Neural crest cell (in vitro differentiated cells): ENCODE results near the gene TRABD2B. TPM values are rescaled to one million over a fixed set of nuclear protein-coding genes. Genes with fewer than 3 reads are reported as not detected.

Source experiments
- DNase-seq: peaks from one replicate; pipeline ENCODE4 v3.0.0; 2021; ENCODE audit warnings: low read depth, mixed read lengths, low spot score
- H3K27ac Mint-ChIP-seq: one replicate; pipeline ENCODE4 v1.8.0; 2021; ENCODE audit warnings: mild to moderate bottlenecking, mixed read lengths; ENCODE audit not compliant: unreplicated experiment
- H3K27me3 Mint-ChIP-seq: 2 replicates; pipeline ENCODE4 v1.8.0; 2021; ENCODE audit warnings: low read depth, mild to moderate bottlenecking, mixed read lengths
- H3K36me3 Mint-ChIP-seq: 2 replicates; pipeline ENCODE4 v1.8.0; 2021; ENCODE audit warnings: low read depth, mild to moderate bottlenecking, mixed read lengths
- H3K4me1 Mint-ChIP-seq: 2 replicates; pipeline ENCODE4 v1.8.0; 2021; ENCODE audit warnings: mixed read lengths
- H3K4me3 Mint-ChIP-seq: one replicate; pipeline ENCODE4 v1.8.0; 2021; ENCODE audit warnings: mild to moderate bottlenecking, mixed read lengths
- H3K9me3 Mint-ChIP-seq: 2 replicates; pipeline ENCODE4 v1.8.0; 2021; ENCODE audit warnings: mixed read lengths
- total RNA-seq: library from RNA; stranded (reverse); gene quantifications from 2 replicates; pipeline ENCODE4 v1.2.1, GENCODE V29; 2021
- TF ChIP-seq, protein P1 (sequence below): fragments of 200-600 bp; sonication (generic); conservative IDR thresholded peaks from 2 replicates; pipeline ENCODE4 v1.5.0; 2021; ENCODE audit warnings: antibody characterized with exemption, mild to moderate bottlenecking

Gene TRABD2B
- total RNA-seq, 1 donor from 2014 or later: 0.49 TPM

DNA sequence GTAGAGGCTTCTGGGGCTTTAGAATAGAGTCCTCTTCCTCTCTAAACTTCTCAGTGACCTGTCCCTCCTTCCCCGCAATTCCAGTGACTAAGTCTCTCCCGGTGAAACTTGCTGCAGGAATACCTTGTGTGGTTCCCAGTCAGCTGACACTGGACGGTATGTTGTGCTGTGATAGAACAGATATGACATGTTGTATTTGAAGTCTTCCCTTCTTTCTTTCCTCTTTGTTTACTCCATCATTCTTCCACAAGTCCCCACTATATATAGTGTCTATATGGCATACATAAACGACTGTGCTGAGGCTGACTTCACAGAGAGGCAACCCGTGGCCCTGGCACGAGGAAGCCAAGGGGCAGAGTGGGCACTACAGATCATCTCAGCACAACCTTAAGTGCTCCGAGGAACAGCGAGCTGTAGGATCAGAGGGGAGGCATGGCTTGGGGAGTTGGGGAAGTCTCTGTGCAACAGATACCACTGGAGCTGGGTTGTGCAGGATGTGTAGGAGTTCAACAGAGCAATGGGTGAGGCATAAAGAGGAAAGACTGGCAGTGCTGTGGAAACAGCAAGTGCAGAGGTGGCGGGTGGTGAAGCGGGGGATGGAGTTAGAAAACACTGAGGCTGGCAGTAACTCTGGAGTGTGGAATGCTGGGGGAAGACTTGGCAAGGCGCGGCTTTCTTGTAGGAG, 237.8 kb downstream of the TRABD2B start:
- Mint-ChIP-seq H3K27me3 (no peaks in the 10 kb centered on the region), H3K9me3 (no peaks in the 10 kb centered on the region), H3K4me3 (no peak overlapping the region), H3K4me1 (peaks cover 5% of the 10 kb centered on the region), H3K36me3 (no peaks in the 10 kb centered on the region), H3K27ac (no peak overlapping the region)
- no peak for DNase-seq
- TF ChIP-seq, protein P1, sequence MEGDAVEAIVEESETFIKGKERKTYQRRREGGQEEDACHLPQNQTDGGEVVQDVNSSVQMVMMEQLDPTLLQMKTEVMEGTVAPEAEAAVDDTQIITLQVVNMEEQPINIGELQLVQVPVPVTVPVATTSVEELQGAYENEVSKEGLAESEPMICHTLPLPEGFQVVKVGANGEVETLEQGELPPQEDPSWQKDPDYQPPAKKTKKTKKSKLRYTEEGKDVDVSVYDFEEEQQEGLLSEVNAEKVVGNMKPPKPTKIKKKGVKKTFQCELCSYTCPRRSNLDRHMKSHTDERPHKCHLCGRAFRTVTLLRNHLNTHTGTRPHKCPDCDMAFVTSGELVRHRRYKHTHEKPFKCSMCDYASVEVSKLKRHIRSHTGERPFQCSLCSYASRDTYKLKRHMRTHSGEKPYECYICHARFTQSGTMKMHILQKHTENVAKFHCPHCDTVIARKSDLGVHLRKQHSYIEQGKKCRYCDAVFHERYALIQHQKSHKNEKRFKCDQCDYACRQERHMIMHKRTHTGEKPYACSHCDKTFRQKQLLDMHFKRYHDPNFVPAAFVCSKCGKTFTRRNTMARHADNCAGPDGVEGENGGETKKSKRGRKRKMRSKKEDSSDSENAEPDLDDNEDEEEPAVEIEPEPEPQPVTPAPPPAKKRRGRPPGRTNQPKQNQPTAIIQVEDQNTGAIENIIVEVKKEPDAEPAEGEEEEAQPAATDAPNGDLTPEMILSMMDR: no peak

DNA sequence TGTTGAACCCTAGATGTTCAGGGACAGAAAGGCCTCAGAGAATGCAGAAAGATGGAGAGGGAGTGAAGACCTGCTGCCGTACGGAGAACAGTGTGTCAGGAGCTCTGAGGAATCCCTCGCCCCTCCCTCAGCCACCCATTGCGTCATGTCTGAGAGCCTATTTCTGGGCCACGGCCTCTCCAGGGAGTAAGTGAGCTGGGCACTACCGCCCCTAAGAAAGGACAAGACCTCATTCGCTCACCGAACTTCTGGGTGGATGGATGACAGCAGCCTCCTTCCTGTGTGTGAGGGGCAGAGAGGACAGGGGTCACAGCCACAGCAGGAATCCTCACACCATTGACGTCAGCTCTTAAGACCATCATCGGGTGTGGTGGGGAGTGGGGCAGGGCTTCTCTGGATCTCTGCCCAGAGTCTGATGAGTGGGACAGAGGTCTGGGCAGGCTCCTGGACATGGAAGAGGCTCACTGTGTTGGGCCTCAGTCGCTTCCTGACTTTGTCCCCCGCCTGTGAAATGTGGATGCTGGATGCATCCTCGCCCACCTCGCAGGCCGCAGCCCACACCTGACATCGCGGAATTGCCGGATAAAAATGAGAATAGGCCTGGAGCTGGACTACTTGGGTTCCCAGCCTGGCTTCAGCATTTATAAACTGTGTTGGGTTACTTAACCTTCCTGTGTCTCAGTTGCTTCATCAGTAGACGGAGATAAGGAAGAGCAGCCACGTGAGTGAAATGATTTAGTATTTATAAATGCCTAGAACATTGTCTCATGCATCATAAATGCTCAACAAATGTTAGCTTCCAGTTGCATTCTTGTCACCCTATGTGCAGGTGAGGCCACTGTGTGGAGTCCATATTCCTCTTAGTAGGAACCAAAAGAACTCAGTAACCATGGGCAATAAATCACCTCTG, 238.6 kb downstream of the TRABD2B start:
- DNase-seq: no peak

DNA sequence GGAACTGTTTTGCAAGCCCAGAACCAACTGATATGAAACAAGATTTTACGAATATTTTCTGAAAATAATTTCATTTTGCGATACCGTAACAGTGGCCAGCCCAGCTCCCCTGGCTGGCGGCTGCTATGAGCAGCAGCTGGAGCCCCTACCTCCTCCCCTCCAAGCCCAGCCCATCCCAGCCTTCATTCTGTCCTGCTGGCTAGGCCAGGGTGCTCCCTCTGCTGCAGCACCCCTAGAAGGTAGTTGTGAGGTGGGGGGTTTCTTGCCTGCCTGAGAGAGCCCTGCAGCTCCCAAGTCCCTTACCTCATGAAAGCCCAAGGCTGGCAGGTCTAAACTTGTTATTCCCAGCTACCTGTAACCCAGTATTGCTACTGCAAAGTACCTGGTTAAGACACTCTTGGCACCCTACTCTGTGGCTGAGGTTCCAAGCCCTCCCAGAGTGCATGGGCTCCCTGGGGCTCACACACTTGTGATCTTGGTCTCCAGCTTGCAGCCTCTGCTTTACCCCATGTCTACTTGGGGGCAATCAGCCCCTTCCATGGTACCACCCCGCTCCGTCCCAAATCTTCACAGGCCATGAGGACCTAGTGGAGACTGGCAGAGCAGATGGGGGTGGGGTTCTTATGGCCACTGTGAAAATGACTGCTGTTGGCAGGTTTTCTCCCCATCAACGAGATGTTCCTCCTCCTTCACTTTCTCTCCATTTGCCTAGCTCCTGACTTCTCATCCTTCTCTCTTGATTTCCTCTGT, 239.8 kb downstream of the TRABD2B start:
- Mint-ChIP-seq H3K36me3 (no peaks in the 10 kb centered on the region), H3K4me1 (peaks cover 5% of the 10 kb centered on the region), H3K27ac (no peak overlapping the region), H3K9me3 (no peaks in the 10 kb centered on the region), H3K27me3 (no peaks in the 10 kb centered on the region), H3K4me3 (no peak overlapping the region)
- TF ChIP-seq, protein P1: no peak
- DNase-seq: no peak

More for the DNA sequence above, 238.6 kb downstream of the TRABD2B start:
- no peaks in the 10 kb centered on the region for H3K27me3 Mint-ChIP-seq
- TF ChIP-seq, protein P1: no peak
- no peak overlapping the region for H3K4me3 Mint-ChIP-seq
- H3K36me3 Mint-ChIP-seq: no peaks in the 10 kb centered on the region
- H3K9me3 Mint-ChIP-seq: no peaks in the 10 kb centered on the region
- no peak overlapping the region for H3K27ac Mint-ChIP-seq
- peaks cover 5% of the 10 kb centered on the region for H3K4me1 Mint-ChIP-seq

DNA sequence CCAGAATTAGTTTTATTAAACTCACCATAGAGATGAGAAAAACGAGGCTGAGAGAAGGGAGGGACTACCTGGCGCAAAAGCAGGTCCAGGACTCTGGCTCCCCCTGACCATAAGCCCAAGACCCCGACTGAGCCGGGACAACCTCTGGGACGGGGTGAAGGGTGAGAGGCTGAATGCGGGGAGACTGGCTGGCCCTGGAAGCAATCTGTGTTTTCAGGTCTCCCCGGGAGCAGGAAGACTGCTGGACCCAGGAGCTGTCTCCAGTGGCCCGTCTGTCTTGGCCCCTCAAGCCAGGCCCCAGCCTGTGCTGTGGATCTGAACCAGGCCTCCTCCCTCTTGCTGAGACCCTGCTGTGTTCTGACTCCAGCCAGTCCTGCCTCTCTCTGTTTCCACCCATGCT, 240.8 kb downstream of the TRABD2B start:
- TF ChIP-seq, protein P1: no peak
- DNase-seq: no peak
- H3K36me3 Mint-ChIP-seq: no peaks in the 10 kb centered on the region
- no peak overlapping the region for H3K27ac Mint-ChIP-seq
- H3K4me1 Mint-ChIP-seq: no peaks in the 10 kb centered on the region
- no peaks in the 10 kb centered on the region for H3K27me3 Mint-ChIP-seq
- H3K9me3 Mint-ChIP-seq: no peaks in the 10 kb centered on the region
- no peak overlapping the region for H3K4me3 Mint-ChIP-seq

DNA sequence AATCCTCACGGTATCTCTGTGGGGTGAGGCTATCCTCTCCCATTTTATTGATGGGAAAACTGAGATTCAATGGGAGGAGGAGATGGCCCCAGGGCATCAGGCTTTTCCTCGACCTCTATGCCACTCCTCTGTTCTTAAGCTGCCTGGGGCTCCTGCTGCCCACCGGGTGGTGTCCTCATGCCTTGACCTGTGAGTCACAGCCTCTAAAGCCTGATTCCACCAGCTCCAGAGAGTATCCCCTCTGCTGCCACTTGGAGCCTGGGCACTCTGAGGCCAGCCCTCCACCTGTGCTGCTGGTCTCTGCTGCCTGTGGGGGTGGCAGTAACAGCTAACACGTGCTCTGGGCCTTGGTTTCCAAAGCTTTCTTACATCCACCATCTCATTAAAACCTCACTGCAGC, 241.2 kb downstream of the TRABD2B start:
- DNase-seq: no peak
- Mint-ChIP-seq H3K4me1 (no peaks in the 10 kb centered on the region), H3K36me3 (no peaks in the 10 kb centered on the region), H3K9me3 (no peaks in the 10 kb centered on the region), H3K27me3 (no peaks in the 10 kb centered on the region), H3K4me3 (no peak overlapping the region), H3K27ac (no peak overlapping the region)
- TF ChIP-seq, protein P1: no peak
